Stomach (tissue), 4 donors: ENCODE measurements around the gene ZNF80.

Source experiments
- CTCF ChIP-seq, 7 experiments: fragments of 450-650 bp in 4 of 7; fragments of 200-600 bp in 3 of 7; sonication (generic) in 3 of 7; IDR thresholded peaks; one replicate each; pipeline ENCODE4 v1.5.1; 2016 to 2019; ENCODE audit warnings: antibody characterized with exemption in 7 of 7, control low read depth in 2 of 7, mild to moderate bottlenecking in 1 of 7
- POLR2A ChIP-seq, 4 donors: fragments of 450-650 bp; IDR thresholded peaks; one replicate each; pipeline ENCODE4 v1.6.1; 2016; ENCODE audit warnings: antibody characterized with exemption in 4 of 4, control low read depth in 2 of 4, mild to moderate bottlenecking in 1 of 4, moderate library complexity in 1 of 4
- POLR2AphosphoS5 ChIP-seq, 3 donors: sonication (generic); formaldehyde crosslinking; IDR thresholded peaks; one replicate each; pipeline ENCODE4 v1.6.1; 2016; ENCODE audit warnings: antibody characterized with exemption in 3 of 3

GRCh38 chr3:114272271-114272670 is 34.9 kb upstream of the ZNF80 start:
- TF ChIP-seq CTCF (IDR thresholded peaks at IDR 0.05) = no peak
- no peak for TF ChIP-seq POLR2AphosphoS5 (IDR thresholded peaks at IDR 0.05)
- no peak for TF ChIP-seq POLR2A (IDR thresholded peaks at IDR 0.05)
